GM23338 (cell line): ENCODE results near the gene KRTAP12-3.

Experiments used
- CREB1 ChIP-seq: fragments of 250-450 bp; sonication (Bioruptor Pico); IDR thresholded peaks from 2 replicates; pipeline ENCODE4 v1.5.0; 2020; ENCODE audit warnings: low read depth, mild to moderate bottlenecking, moderate library complexity
- EZH2 ChIP-seq: fragments of 200-600 bp; sonication (generic); IDR thresholded peaks from one replicate; pipeline ENCODE4 v1.8.0; 2017; ENCODE audit warnings: antibody characterized with exemption, mild to moderate bottlenecking, low read depth; ENCODE audit not compliant: unreplicated experiment
- EZH2phosphoT487 ChIP-seq: fragments of 200-600 bp; sonication (generic); IDR thresholded peaks from one replicate; pipeline ENCODE4 v1.8.1; 2018; ENCODE audit warnings: antibody characterized with exemption; ENCODE audit not compliant: unreplicated experiment
- JUNB ChIP-seq: IDR thresholded peaks from one replicate; pipeline ENCODE4 v1.6.1; 2016; ENCODE audit warnings: antibody characterized with exemption; ENCODE audit not compliant: unreplicated experiment
- NANOG ChIP-seq: IDR thresholded peaks from 2 replicates; pipeline ENCODE4 v1.6.1; 2016; ENCODE audit warnings: antibody characterized with exemption, borderline replicate concordance
- POLR2AphosphoS5 ChIP-seq: IDR thresholded peaks from 2 replicates; pipeline ENCODE4 v1.6.1; 2016; ENCODE audit warnings: antibody characterized with exemption, low read depth
- TF ChIP-seq, protein P1 (sequence below), 2 experiments: fragments of 200-600 bp in 1 of 2; sonication (generic) in 1 of 2; conservative IDR thresholded peaks; 2 replicates each; pipeline versions ENCODE4 v1.5.1 to v1.6.1; 2016 to 2017; ENCODE audit warnings: antibody characterized with exemption in 2 of 2, low read depth in 2 of 2, mild to moderate bottlenecking in 2 of 2, moderate library complexity in 1 of 2
- TF ChIP-seq, protein P2 (sequence below): IDR thresholded peaks from one replicate; pipeline ENCODE4 v1.6.1; 2018; ENCODE audit warnings: antibody characterized with exemption; ENCODE audit not compliant: unreplicated experiment

DNA sequence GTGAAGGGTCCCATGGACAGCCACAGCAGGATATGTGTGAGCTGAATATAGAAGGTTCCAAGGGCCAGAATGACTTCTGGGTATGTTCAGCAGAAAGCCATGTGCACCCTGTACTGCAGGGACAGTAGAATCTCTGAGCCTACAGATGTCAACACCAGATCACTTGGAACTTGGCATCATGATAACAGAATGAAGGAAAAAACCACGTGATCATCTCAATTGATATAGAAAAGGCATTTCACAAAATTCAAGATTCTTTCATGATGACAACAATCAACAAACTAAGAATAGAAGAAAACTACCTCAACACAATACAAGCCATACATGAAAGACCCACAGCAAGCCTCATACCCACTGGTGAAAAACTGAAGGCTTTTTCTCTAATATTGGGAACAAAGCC is 9.9 kb downstream of the KRTAP12-3 start:
- TF ChIP-seq, protein P1, sequence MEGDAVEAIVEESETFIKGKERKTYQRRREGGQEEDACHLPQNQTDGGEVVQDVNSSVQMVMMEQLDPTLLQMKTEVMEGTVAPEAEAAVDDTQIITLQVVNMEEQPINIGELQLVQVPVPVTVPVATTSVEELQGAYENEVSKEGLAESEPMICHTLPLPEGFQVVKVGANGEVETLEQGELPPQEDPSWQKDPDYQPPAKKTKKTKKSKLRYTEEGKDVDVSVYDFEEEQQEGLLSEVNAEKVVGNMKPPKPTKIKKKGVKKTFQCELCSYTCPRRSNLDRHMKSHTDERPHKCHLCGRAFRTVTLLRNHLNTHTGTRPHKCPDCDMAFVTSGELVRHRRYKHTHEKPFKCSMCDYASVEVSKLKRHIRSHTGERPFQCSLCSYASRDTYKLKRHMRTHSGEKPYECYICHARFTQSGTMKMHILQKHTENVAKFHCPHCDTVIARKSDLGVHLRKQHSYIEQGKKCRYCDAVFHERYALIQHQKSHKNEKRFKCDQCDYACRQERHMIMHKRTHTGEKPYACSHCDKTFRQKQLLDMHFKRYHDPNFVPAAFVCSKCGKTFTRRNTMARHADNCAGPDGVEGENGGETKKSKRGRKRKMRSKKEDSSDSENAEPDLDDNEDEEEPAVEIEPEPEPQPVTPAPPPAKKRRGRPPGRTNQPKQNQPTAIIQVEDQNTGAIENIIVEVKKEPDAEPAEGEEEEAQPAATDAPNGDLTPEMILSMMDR (conservative IDR thresholded peaks at IDR 0.05; ENCODE audit: low read depth in 2 of 2) = no peak
- TF ChIP-seq EZH2 (no peak), POLR2AphosphoS5 (no peak), JUNB (no peak), EZH2phosphoT487 (no peak), NANOG (no peak), CREB1 (CRISPR knock-in tag) (no peak)
- TF ChIP-seq, protein P2, sequence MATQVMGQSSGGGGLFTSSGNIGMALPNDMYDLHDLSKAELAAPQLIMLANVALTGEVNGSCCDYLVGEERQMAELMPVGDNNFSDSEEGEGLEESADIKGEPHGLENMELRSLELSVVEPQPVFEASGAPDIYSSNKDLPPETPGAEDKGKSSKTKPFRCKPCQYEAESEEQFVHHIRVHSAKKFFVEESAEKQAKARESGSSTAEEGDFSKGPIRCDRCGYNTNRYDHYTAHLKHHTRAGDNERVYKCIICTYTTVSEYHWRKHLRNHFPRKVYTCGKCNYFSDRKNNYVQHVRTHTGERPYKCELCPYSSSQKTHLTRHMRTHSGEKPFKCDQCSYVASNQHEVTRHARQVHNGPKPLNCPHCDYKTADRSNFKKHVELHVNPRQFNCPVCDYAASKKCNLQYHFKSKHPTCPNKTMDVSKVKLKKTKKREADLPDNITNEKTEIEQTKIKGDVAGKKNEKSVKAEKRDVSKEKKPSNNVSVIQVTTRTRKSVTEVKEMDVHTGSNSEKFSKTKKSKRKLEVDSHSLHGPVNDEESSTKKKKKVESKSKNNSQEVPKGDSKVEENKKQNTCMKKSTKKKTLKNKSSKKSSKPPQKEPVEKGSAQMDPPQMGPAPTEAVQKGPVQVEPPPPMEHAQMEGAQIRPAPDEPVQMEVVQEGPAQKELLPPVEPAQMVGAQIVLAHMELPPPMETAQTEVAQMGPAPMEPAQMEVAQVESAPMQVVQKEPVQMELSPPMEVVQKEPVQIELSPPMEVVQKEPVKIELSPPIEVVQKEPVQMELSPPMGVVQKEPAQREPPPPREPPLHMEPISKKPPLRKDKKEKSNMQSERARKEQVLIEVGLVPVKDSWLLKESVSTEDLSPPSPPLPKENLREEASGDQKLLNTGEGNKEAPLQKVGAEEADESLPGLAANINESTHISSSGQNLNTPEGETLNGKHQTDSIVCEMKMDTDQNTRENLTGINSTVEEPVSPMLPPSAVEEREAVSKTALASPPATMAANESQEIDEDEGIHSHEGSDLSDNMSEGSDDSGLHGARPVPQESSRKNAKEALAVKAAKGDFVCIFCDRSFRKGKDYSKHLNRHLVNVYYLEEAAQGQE = no peak
